ENCODE measurements around the gene LZTS3.
"Not testable (repeated sequence)": the region's sequence is repeated elsewhere in the genome, so short reads cannot be mapped to it uniquely, and the experiment has no call there.

LZTS3 gene

DNA sequence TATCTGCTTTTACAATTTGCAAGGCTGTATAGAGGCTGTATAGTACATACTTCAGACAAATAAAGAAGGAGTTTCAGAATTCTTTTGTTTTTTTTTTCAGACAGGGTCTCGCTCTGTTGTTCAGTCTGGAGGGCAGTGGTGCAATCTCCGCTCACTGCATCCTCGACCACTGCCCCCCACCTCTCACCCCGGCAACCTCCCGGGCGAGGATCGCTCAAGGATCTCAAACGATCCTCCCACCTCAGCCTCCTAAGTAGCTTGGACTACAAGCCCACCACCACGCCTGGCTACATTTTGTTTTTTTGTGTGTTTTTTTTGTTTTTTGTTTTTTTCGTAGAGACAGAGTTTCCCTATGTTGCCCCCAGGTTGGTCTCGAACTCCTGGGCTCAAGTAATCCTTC lies 15.5 kb downstream of the LZTS3 start:
- H3K4me1 ChIP-seq (ENCODE audit: insufficient read depth, low read length), result peaks cover 41% of the 10 kb centered on the region
- H2AFZ ChIP-seq (ENCODE audit: low read depth, low read length), result no peak overlapping the region
- peaks cover 43% of the 10 kb centered on the region for H4K20me1 ChIP-seq (ENCODE audit: insufficient read depth, low read length)
- DNase-seq (no peak), ATAC-seq (ENCODE audit: insufficient read depth, low read depth) (no peak)
- H3K27me3 ChIP-seq (ENCODE audit: insufficient read depth, low read length, poor library complexity), result no peaks in the 10 kb centered on the region
- TF ChIP-seq, protein P1, sequence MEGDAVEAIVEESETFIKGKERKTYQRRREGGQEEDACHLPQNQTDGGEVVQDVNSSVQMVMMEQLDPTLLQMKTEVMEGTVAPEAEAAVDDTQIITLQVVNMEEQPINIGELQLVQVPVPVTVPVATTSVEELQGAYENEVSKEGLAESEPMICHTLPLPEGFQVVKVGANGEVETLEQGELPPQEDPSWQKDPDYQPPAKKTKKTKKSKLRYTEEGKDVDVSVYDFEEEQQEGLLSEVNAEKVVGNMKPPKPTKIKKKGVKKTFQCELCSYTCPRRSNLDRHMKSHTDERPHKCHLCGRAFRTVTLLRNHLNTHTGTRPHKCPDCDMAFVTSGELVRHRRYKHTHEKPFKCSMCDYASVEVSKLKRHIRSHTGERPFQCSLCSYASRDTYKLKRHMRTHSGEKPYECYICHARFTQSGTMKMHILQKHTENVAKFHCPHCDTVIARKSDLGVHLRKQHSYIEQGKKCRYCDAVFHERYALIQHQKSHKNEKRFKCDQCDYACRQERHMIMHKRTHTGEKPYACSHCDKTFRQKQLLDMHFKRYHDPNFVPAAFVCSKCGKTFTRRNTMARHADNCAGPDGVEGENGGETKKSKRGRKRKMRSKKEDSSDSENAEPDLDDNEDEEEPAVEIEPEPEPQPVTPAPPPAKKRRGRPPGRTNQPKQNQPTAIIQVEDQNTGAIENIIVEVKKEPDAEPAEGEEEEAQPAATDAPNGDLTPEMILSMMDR (IDR thresholded peaks at IDR 0.05; ENCODE audit: borderline replicate concordance, extremely low read depth, low read length, poor library complexity, severe bottlenecking), result no peak
- TF ChIP-seq EZH2 (IDR thresholded peaks at IDR 0.05; ENCODE audit: borderline replicate concordance, low read depth, low read length, severe bottlenecking), result no peak
- H3K9ac ChIP-seq (ENCODE audit: low read depth, low read length), result peak overlapping the region; percentile 85
- peaks cover 32% of the 10 kb centered on the region for H3K36me3 ChIP-seq (ENCODE audit: insufficient read depth, low read length)
- H3K9me3 ChIP-seq (ENCODE audit: insufficient read depth, low read length, severe bottlenecking), result no peaks in the 10 kb centered on the region
- peak overlapping the region in 1 of 2 experiments; percentile 89; a peak in 2 of 4 replicates for H3K4me3 ChIP-seq (ENCODE audit: low read depth in 1 of 2, low read length in 2 of 2)
- H3K79me2 ChIP-seq (ENCODE audit: insufficient read depth, low read length), result peaks cover 79% of the 10 kb centered on the region
- peak overlapping the region; percentile 99 for H3K4me2 ChIP-seq (ENCODE audit: insufficient read depth, low read length)
- H3K27ac ChIP-seq (ENCODE audit: low read length), result peak overlapping the region; percentile 29; the same call in 1 of the 2 replicates

DNA sequence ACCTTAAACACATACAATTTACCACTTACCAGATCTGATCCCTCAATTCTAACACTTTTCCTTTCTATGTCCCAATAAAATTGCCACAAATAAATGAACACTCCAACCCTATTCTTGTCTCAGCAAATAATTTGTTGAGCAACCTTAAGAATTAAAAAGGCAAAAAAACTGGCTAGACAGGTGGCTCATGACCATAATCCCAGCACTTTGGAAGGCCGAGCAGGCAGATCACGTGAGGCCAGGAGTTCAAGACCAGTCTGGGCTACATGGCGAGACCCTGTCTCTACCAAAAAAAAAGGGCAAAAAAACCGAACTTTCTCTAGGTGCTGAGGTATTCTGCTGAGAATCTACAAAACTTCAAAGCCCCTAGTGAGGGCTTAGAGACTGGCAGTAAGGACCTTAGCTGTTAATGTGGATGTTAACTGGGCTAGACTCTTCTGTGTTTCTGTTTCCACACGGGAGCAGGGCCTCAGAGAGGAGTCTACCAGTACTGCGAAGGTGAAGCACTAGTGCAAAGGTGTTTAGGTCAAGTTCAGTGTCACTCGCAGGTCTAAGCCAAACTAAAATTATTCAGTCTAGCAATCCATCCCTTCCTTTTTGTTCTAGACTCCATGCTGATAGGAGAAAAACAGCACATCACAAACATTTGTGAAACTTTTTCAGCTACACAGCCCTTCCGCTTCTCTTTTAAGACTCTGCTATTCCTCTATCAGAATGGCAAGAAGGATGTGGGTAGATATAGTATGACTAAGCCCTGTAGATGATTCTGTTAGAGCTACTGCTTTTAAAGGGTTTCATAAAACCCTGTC lies 16.3 kb downstream of the LZTS3 start:
- Histone ChIP-seq H3K4me3 (ENCODE audit: low read depth in 1 of 2, low read length in 2 of 2) (peak overlapping the region in 1 of 2 experiments; percentile 89; a peak in 2 of 4 replicates), H3K27ac (ENCODE audit: low read length) (peak overlapping the region; percentile 29; the same call in 1 of the 2 replicates), H3K36me3 (ENCODE audit: insufficient read depth, low read length) (peaks cover 32% of the 10 kb centered on the region), H2AFZ (ENCODE audit: low read depth, low read length) (no peak overlapping the region), H3K79me2 (ENCODE audit: insufficient read depth, low read length) (peaks cover 87% of the 10 kb centered on the region), H3K9me3 (ENCODE audit: insufficient read depth, low read length, severe bottlenecking) (no peaks in the 10 kb centered on the region), H3K9ac (ENCODE audit: low read depth, low read length) (peak overlapping the region; percentile 85; the same call in 1 of the 2 replicates), H4K20me1 (ENCODE audit: insufficient read depth, low read length) (peaks cover 43% of the 10 kb centered on the region), H3K4me2 (ENCODE audit: insufficient read depth, low read length) (peak overlapping the region; percentile 99), H3K27me3 (ENCODE audit: insufficient read depth, low read length, poor library complexity) (no peaks in the 10 kb centered on the region), H3K4me1 (ENCODE audit: insufficient read depth, low read length) (peaks cover 41% of the 10 kb centered on the region)
- TF ChIP-seq EZH2 (IDR thresholded peaks at IDR 0.05; ENCODE audit: borderline replicate concordance, low read depth, low read length, severe bottlenecking), result no peak
- TF ChIP-seq, protein P1 (IDR thresholded peaks at IDR 0.05; ENCODE audit: borderline replicate concordance, extremely low read depth, low read length, poor library complexity, severe bottlenecking), result no peak
- DNase-seq (no peak), ATAC-seq (ENCODE audit: insufficient read depth, low read depth) (no peak)

DNA sequence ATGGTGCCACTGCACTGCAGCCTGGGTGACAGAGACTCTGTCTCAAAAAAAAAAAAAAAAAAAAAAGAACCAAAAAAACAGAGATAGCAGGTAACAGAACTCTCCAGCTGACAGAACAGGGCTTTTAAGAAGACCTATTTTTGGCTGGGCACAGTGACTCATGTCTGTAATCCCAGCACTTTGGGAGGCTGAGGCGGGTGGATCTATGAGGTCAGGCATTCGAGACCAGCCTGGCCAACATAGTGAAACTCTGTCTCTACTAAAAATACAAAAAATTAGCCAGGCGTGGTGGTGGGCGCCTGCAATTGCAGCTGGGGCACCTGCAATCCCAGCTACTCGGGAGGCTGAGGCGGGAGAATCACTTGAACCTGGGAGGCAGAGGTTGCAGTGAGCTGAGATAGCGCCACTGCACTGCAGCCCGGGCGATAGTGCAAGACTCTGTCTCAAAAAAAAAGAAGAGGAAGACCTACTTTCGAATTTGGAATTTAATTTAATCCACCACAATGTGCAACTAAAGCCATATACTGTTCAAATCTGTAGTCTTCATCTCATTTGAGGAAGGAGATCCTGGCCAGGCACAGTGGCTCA lies 21.2 kb downstream of the LZTS3 start:
- H4K20me1 ChIP-seq (ENCODE audit: insufficient read depth, low read length), result peaks cover 61% of the 10 kb centered on the region
- not testable (repeated sequence) for ATAC-seq (ENCODE audit: insufficient read depth, low read depth); H3K9me3 ChIP-seq (ENCODE audit: insufficient read depth, low read length, severe bottlenecking); DNase-seq; H3K27me3 ChIP-seq (ENCODE audit: insufficient read depth, low read length, poor library complexity); H3K27ac ChIP-seq (ENCODE audit: low read length); H3K4me2 ChIP-seq (ENCODE audit: insufficient read depth, low read length); H2AFZ ChIP-seq (ENCODE audit: low read depth, low read length); H3K4me3 ChIP-seq (ENCODE audit: low read depth in 1 of 2, low read length in 2 of 2); H3K9ac ChIP-seq (ENCODE audit: low read depth, low read length)
- peaks cover 10% of the 10 kb centered on the region for H3K4me1 ChIP-seq (ENCODE audit: insufficient read depth, low read length)
- peaks cover 98% of the 10 kb centered on the region for H3K79me2 ChIP-seq (ENCODE audit: insufficient read depth, low read length)
- H3K36me3 ChIP-seq (ENCODE audit: insufficient read depth, low read length), result peaks cover 70% of the 10 kb centered on the region

DNA sequence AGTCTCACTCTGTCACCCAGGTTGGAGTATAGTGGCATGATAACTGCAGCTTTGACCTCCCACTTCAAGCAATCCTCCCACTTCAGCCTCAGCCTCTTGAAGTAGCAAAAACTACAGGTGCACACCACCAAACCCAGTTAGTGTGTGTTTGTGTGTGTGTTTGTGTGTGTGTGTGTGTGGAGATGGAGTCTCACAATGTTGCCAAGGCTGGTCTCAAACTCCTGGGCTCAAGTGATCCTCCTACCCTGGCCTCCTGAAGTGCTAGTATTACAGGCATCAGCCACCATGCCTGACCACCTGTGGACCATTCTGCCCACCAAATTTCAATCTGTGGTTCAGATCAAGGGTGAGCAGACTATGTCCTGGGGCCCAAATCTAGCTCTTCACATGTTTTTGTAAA lies 22.4 kb downstream of the LZTS3 start:
- ATAC-seq (ENCODE audit: insufficient read depth, low read depth) (no peak), DNase-seq (no peak)
- H4K20me1 ChIP-seq (ENCODE audit: insufficient read depth, low read length), result peaks cover 56% of the 10 kb centered on the region
- peaks cover 98% of the 10 kb centered on the region for H3K79me2 ChIP-seq (ENCODE audit: insufficient read depth, low read length)
- no peak for TF ChIP-seq EZH2 (IDR thresholded peaks at IDR 0.05; ENCODE audit: borderline replicate concordance, low read depth, low read length, severe bottlenecking)
- TF ChIP-seq, protein P1 (IDR thresholded peaks at IDR 0.05; ENCODE audit: borderline replicate concordance, extremely low read depth, low read length, poor library complexity, severe bottlenecking), result no peak
- no peaks in the 10 kb centered on the region for H3K27me3 ChIP-seq (ENCODE audit: insufficient read depth, low read length, poor library complexity)
- no peak overlapping the region for H3K27ac ChIP-seq (ENCODE audit: low read length)
- H3K9me3 ChIP-seq (ENCODE audit: insufficient read depth, low read length, severe bottlenecking), result no peaks in the 10 kb centered on the region
- no peak overlapping the region for H2AFZ ChIP-seq (ENCODE audit: low read depth, low read length)
- H3K4me3 ChIP-seq (ENCODE audit: low read depth in 1 of 2, low read length in 2 of 2), result no peak overlapping the region
- no peak overlapping the region for H3K4me2 ChIP-seq (ENCODE audit: insufficient read depth, low read length)
- H3K36me3 ChIP-seq (ENCODE audit: insufficient read depth, low read length), result peaks cover 74% of the 10 kb centered on the region
- no peak overlapping the region for H3K9ac ChIP-seq (ENCODE audit: low read depth, low read length)
- no peaks in the 10 kb centered on the region for H3K4me1 ChIP-seq (ENCODE audit: insufficient read depth, low read length)
